HepG2 (cell line): ENCODE results near the gene MTRF1. TPM values are rescaled to one million over a fixed set of nuclear protein-coding genes. Genes with fewer than 3 reads are reported as not detected.

ENCODE experiments used
- FIP1L1 ChIP-seq: fragments of 200-400 bp; formaldehyde crosslinking; IDR thresholded peaks from 2 replicates; pipeline ENCODE4 v1.6.1; 2018; ENCODE audit warnings: low read depth, mild to moderate bottlenecking, low read length, moderate library complexity, borderline replicate concordance; ENCODE audit not compliant: insufficient read depth
- HES4 ChIP-seq: sonication (generic); formaldehyde crosslinking; IDR thresholded peaks from 2 replicates; pipeline ENCODE4 v1.9.0; 2021; ENCODE audit warnings: mild to moderate bottlenecking, missing genetic modification reagents, borderline replicate concordance
- HOXA3 ChIP-seq: sonication (generic); formaldehyde crosslinking; IDR thresholded peaks from 2 replicates; pipeline ENCODE4 v1.5.0; 2020; ENCODE audit warnings: missing genetic modification reagents
- KDM5B ChIP-seq: sonication (generic); formaldehyde crosslinking; IDR thresholded peaks from 2 replicates; pipeline ENCODE4 v1.4.0; 2020; ENCODE audit warnings: missing genetic modification reagents, mild to moderate bottlenecking, borderline replicate concordance
- MAFF ChIP-seq: IDR thresholded peaks from 2 replicates; pipeline ENCODE4 v1.6.1; 2011; ENCODE audit warnings: low read depth, low read length, improper control_type of control experiment
- MTA3 ChIP-seq: sonication (generic); formaldehyde crosslinking; IDR thresholded peaks from 2 replicates; pipeline ENCODE4 v1.4.0; 2020; ENCODE audit warnings: missing genetic modification reagents
- ONECUT2 ChIP-seq: sonication (generic); formaldehyde crosslinking; IDR thresholded peaks from 2 replicates; pipeline ENCODE4 v1.4.0; 2020; ENCODE audit warnings: missing genetic modification reagents
- PHF5A ChIP-seq: IDR thresholded peaks from one replicate; pipeline ENCODE4 v1.6.1; 2018; ENCODE audit warnings: low read depth, missing genetic modification reagents; ENCODE audit not compliant: unreplicated experiment
- RBM22 ChIP-seq: fragments of 200-400 bp; formaldehyde crosslinking; optimal IDR thresholded peaks from 2 replicates; pipeline ENCODE3; 2017; ENCODE audit warnings: mild to moderate bottlenecking, low read length, moderate library complexity
- RNF2 ChIP-seq: fragments of 450-650 bp; conservative IDR thresholded peaks from 2 replicates; pipeline ENCODE4 v1.6.1; 2016; ENCODE audit warnings: low read depth
- SIN3A ChIP-seq: IDR thresholded peaks from 2 replicates; pipeline ENCODE4 v1.6.1; 2011; ENCODE audit warnings: low read depth, mild to moderate bottlenecking, control low read depth, low read length, borderline replicate concordance
- SP1 ChIP-seq, 2 experiments: fragments of 450-650 bp in 1 of 2; sonication (generic) in 1 of 2; formaldehyde crosslinking in 1 of 2; IDR thresholded peaks; 2 replicates each; pipeline versions ENCODE4 v1.4.0 to v1.6.1; 2016 to 2020; ENCODE audit warnings: missing genetic modification reagents in 1 of 2
- SPEN ChIP-seq: sonication (generic); formaldehyde crosslinking; IDR thresholded peaks from 2 replicates; pipeline ENCODE4 v1.5.1; 2020; ENCODE audit warnings: low read depth, mild to moderate bottlenecking, missing genetic modification reagents
- TBX2 ChIP-seq: sonication (generic); formaldehyde crosslinking; IDR thresholded peaks from 2 replicates; pipeline ENCODE4 v1.5.0; 2020; ENCODE audit warnings: missing genetic modification reagents, mild to moderate bottlenecking, borderline replicate concordance
- TOE1 ChIP-seq: sonication (generic); formaldehyde crosslinking; IDR thresholded peaks from 2 replicates; pipeline ENCODE4 v1.4.0; 2020; ENCODE audit warnings: mild to moderate bottlenecking, missing genetic modification reagents
- ZNF256 ChIP-seq: sonication (generic); formaldehyde crosslinking; conservative IDR thresholded peaks from 2 replicates; pipeline ENCODE4 v1.4.0; 2020; ENCODE audit warnings: missing genetic modification reagents
- ZNF264 ChIP-seq: sonication (generic); formaldehyde crosslinking; IDR thresholded peaks from 2 replicates; pipeline ENCODE4 v1.4.0; 2020; ENCODE audit warnings: missing genetic modification reagents
- ZNF331 ChIP-seq: sonication (generic); formaldehyde crosslinking; IDR thresholded peaks from 2 replicates; pipeline ENCODE4 v1.4.0; 2020; ENCODE audit warnings: missing genetic modification reagents
- ZNF841 ChIP-seq: sonication (generic); formaldehyde crosslinking; IDR thresholded peaks from 2 replicates; pipeline ENCODE4 v1.8.1; 2023; ENCODE audit warnings: missing genetic modification reagents, borderline replicate concordance
- ZSCAN31 ChIP-seq: sonication (generic); formaldehyde crosslinking; IDR thresholded peaks from 2 replicates; pipeline ENCODE4 v1.5.0; 2020; ENCODE audit warnings: low read depth, mild to moderate bottlenecking, missing genetic modification reagents
- polyA plus RNA-seq, 8 experiments: library from polyadenylated mRNA; depleted of rRNA in 3 of 8; stranded (reverse) in 7 of 8; unstranded in 1 of 8; fragments of >200 nt; fragmentation: Illumina TruSeq in 4 of 8; extraction: Trizol in 4 of 8; gene quantifications; 2 replicates each; pipeline versions ENCODE4 v1.2.1 to v1.2.3, GENCODE V29; 2011 to 2016; ENCODE audit warnings: low read depth in 4 of 8, missing spikeins in 1 of 8, mixed read lengths in 1 of 8; ENCODE audit not compliant: insufficient read depth in 1 of 8
- total RNA-seq, 5 experiments: library from RNA; depleted of rRNA; stranded (reverse); fragments of >200 nt; fragmentation: Illumina TruSeq; extraction: Trizol; gene quantifications; 2 replicates each; pipeline ENCODE4 v1.2.3, GENCODE V29; 2016; ENCODE audit warnings: low read depth in 1 of 5
- TF ChIP-seq, protein P1 (sequence below): sonication (generic); formaldehyde crosslinking; IDR thresholded peaks from 2 replicates; pipeline ENCODE4 v1.9.0; 2021; ENCODE audit warnings: missing genetic modification reagents, borderline replicate concordance
- TF ChIP-seq, protein P2 (sequence below): sonication (generic); formaldehyde crosslinking; IDR thresholded peaks from 2 replicates; pipeline ENCODE4 v1.5.0; 2020; ENCODE audit warnings: missing genetic modification reagents, mild to moderate bottlenecking, borderline replicate concordance
- TF ChIP-seq, protein P3 (sequence below): sonication (generic); formaldehyde crosslinking; IDR thresholded peaks from 2 replicates; pipeline ENCODE4 v1.5.0; 2020; ENCODE audit warnings: missing genetic modification reagents

MTRF1 gene
- total and polyA plus RNA-seq, 2 of the 13 experiments (the other 11 are each of a cell fraction or from before 2014, with no cell fraction given): 21.6 to 27.2 TPM

DNA sequence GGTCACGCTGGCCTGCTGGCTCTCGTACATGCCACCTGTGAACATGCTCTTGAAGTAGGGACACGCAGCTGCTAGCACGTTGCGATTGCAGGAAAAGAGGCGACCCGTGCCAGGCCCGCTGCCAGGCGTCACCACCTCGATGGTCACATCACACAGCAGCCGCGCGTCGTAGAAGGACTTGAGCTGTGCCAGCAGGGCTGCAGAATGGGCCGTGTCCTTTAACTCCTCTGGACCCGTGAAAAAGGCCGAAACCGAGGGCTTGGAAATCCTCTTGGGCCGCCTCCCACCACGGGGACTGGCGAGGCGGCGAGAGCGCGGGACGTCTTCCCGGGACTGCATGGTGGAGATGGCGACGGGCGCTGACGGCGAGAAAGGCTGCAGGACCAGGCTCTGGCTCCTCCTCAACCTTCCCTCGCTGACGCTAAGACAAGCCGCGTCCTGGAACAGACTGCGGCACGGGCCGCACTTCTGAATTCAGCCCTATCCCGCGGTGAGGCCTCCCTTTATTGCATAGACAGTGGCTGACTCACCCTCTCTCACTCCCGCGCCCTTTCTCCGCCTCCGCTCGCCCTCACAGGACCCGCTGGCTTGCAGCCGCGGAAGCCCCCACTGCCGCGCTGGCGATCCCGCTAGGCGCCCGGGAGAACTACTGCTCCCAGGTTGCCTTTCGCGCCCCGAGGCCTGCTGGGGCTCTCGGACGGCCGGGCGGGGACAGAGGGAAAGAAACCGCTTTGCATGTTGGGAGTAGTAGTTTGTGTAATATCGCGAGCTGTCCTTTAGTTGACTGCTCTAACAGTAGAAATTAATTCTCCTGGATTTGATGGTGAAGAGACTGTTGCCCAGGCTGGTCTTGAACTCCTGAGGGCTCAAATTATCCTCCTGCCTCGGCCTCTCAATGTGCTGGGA is 69.2 kb downstream of the MTRF1 start, which contains the start of gene KBTBD7 (continued):
- no peak for TF ChIP-seq FIP1L1
- no peak for TF ChIP-seq ONECUT2 (CRISPR knock-in tag)
- 0 out of 2 replicates have a peak, but pooled peaks have one; percentile 70 for TF ChIP-seq KDM5B
- TF ChIP-seq TBX2 (CRISPR knock-in tag): peak; percentile 74; the same call in 1 of the 2 replicates
- no peak for TF ChIP-seq SP1 (IDR thresholded peaks at IDR 0.05)
- TF ChIP-seq SP1 (CRISPR knock-in tag; IDR thresholded peaks at IDR 0.05): peak; percentile 58
- TF ChIP-seq RNF2: no peak; the same call in 1 of the 2 replicates
- TF ChIP-seq, protein P1, sequence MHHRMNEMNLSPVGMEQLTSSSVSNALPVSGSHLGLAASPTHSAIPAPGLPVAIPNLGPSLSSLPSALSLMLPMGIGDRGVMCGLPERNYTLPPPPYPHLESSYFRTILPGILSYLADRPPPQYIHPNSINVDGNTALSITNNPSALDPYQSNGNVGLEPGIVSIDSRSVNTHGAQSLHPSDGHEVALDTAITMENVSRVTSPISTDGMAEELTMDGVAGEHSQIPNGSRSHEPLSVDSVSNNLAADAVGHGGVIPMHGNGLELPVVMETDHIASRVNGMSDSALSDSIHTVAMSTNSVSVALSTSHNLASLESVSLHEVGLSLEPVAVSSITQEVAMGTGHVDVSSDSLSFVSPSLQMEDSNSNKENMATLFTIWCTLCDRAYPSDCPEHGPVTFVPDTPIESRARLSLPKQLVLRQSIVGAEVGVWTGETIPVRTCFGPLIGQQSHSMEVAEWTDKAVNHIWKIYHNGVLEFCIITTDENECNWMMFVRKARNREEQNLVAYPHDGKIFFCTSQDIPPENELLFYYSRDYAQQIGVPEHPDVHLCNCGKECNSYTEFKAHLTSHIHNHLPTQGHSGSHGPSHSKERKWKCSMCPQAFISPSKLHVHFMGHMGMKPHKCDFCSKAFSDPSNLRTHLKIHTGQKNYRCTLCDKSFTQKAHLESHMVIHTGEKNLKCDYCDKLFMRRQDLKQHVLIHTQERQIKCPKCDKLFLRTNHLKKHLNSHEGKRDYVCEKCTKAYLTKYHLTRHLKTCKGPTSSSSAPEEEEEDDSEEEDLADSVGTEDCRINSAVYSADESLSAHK (CRISPR knock-in tag): no peak
- TF ChIP-seq, protein P2, sequence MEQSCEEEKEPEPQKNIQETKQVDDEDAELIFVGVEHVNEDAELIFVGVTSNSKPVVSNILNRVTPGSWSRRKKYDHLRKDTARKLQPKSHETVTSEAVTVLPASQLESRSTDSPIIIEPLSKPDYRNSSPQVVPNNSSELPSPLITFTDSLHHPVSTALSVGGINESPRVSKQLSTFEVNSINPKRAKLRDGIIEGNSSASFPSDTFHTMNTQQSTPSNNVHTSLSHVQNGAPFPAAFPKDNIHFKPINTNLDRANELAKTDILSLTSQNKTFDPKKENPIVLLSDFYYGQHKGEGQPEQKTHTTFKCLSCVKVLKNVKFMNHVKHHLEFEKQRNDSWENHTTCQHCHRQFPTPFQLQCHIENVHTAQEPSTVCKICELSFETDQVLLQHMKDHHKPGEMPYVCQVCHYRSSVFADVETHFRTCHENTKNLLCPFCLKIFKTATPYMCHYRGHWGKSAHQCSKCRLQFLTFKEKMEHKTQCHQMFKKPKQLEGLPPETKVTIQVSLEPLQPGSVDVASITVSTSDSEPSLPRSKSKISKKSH (CRISPR knock-in tag): peak; percentile 96
- peak; percentile 63; the same call in 1 of the 2 replicates for TF ChIP-seq HES4 (CRISPR knock-in tag)
- no peak for TF ChIP-seq MTA3 (CRISPR knock-in tag)
- TF ChIP-seq, protein P3, sequence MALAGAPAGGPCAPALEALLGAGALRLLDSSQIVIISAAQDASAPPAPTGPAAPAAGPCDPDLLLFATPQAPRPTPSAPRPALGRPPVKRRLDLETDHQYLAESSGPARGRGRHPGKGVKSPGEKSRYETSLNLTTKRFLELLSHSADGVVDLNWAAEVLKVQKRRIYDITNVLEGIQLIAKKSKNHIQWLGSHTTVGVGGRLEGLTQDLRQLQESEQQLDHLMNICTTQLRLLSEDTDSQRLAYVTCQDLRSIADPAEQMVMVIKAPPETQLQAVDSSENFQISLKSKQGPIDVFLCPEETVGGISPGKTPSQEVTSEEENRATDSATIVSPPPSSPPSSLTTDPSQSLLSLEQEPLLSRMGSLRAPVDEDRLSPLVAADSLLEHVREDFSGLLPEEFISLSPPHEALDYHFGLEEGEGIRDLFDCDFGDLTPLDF: peak; percentile 78
- peak; percentile 94 for TF ChIP-seq SPEN (CRISPR knock-in tag)
- 0 out of 2 replicates have a peak, but pooled peaks have one; percentile 34 for TF ChIP-seq ZNF841
- TF ChIP-seq ZNF256 (CRISPR knock-in tag): no peak
- no peak for TF ChIP-seq ZNF264
- peak; percentile 81 for TF ChIP-seq PHF5A (CRISPR knock-in tag)
- peak; percentile 36; the same call in 1 of the 2 replicates for TF ChIP-seq ZSCAN31 (CRISPR knock-in tag)
- TF ChIP-seq RBM22: no peak
- TF ChIP-seq SIN3A: peak; percentile 56; the same call in 1 of the 2 replicates
- TF ChIP-seq ZNF331 (CRISPR knock-in tag): peak; percentile 12; the same call in 1 of the 2 replicates
- TF ChIP-seq TOE1 (CRISPR knock-in tag): no peak
- TF ChIP-seq MAFF: no peak
- TF ChIP-seq HOXA3 (CRISPR knock-in tag): peak; percentile 85
